ENCODE measurements around the gene PIP5K1C.
A peak's percentile ranks its signal among the peaks of the same experiment; 100 is the strongest.

Gene PIP5K1C

GRCh38 chr19:3606690-3607289 is 93.5 kb downstream of the PIP5K1C start, which contains the start of gene TBXA2R:
Gene TBXA2R (minus strand): TSS chr19:3606875. CDS start chr19:3600634, 6,241 bp downstream.
- peaks cover 32% of the 10 kb centered on the region for H3K79me1 ChIP-seq (replicated peaks; ENCODE audit: low read length, poor library complexity, severe bottlenecking)
- H3K9ac ChIP-seq (ENCODE audit: low read length): peak within 1 kb of the TSS; percentile 82
- H3K27me3 ChIP-seq (ENCODE audit: control insufficient read depth in 1 of 2, insufficient read depth in 1 of 2, low read length in 2 of 2): no peaks in the 10 kb centered on the region
- peak within 1 kb of the TSS; percentile 32 for H2AK5ac ChIP-seq (ENCODE audit: low read length, severe bottlenecking)
- whole genome bisulfite sequencing: 4% methylated on average over 41 of the region's 46 CpGs
- H3K4ac ChIP-seq (ENCODE audit: low read depth in 1 of 2, low read length in 2 of 2): peak within 1 kb of the TSS; percentile 69 to 88
- H3K9me3 ChIP-seq (ENCODE audit: control insufficient read depth, low read length): no peaks in the 10 kb centered on the region
- peak within 1 kb of the TSS; percentile 35 for H2BK5ac ChIP-seq (ENCODE audit: low read depth, low read length, poor library complexity, severe bottlenecking)
- H3K4me2 ChIP-seq (ENCODE audit: low read length, poor library complexity, severe bottlenecking): peak within 1 kb of the TSS; percentile 93
- H2BK120ac ChIP-seq (ENCODE audit: low read depth, low read length): peak within 1 kb of the TSS; percentile 77
- peak within 1 kb of the TSS; percentile 76 for H3K27ac ChIP-seq (ENCODE audit: low read length, poor library complexity, severe bottlenecking)
- H3K14ac ChIP-seq (ENCODE audit: low read length in 2 of 2): peak within 1 kb of the TSS in 1 of 2 experiments; percentile 93
- peak within 1 kb of the TSS; percentile 88 for H2BK15ac ChIP-seq (ENCODE audit: low read depth, poor library complexity, severe bottlenecking)
- H3K36me3 ChIP-seq (ENCODE audit: control insufficient read depth in 1 of 2, insufficient read depth in 2 of 2, low read depth in 1 of 2, low read length in 2 of 2): peaks cover 12 to 36% of the 10 kb centered on the region in 2 experiments
- H3K18ac ChIP-seq (ENCODE audit: low read depth in 1 of 2, low read length in 2 of 2): peak within 1 kb of the TSS; percentile 86 to 92
- DNase-seq: peak; percentile 75
- peak within 1 kb of the TSS; percentile 66 for H2AFZ ChIP-seq (ENCODE audit: low read depth, low read length)
- peak within 1 kb of the TSS in 1 of 2 experiments; percentile 86 for H3K23ac ChIP-seq (ENCODE audit: low read length in 2 of 2)
- H4K8ac ChIP-seq (ENCODE audit: low read length): peak within 1 kb of the TSS; percentile 96
- peaks cover 53% of the 10 kb centered on the region for H3K4me1 ChIP-seq (ENCODE audit: control insufficient read depth, insufficient read depth, low read depth, low read length)
- peak within 1 kb of the TSS; percentile 94 for H4K91ac ChIP-seq (ENCODE audit: low read length)
- peak within 1 kb of the TSS; percentile 41 to 42 for H2BK12ac ChIP-seq (ENCODE audit: low read length in 2 of 2)
- peak within 1 kb of the TSS; percentile 83 to 86 for H3K4me3 ChIP-seq (ENCODE audit: insufficient read depth in 1 of 2, low read depth in 1 of 2, low read length in 2 of 2)

GRCh38 chr19:3606174-3606689 is 94.0 kb downstream of the PIP5K1C start:
- H2AK5ac ChIP-seq (ENCODE audit: low read length, severe bottlenecking): no peak overlapping the region
- H3K4me1 ChIP-seq (ENCODE audit: control insufficient read depth, insufficient read depth, low read depth, low read length): peaks cover 53% of the 10 kb centered on the region
- H2BK15ac ChIP-seq (ENCODE audit: low read depth, poor library complexity, severe bottlenecking): peak overlapping the region; percentile 76
- no peak overlapping the region for H2BK5ac ChIP-seq (ENCODE audit: low read depth, low read length, poor library complexity, severe bottlenecking)
- H2BK12ac ChIP-seq (ENCODE audit: low read length in 2 of 2): peak overlapping the region in 1 of 2 experiments; percentile 40
- H3K9ac ChIP-seq (ENCODE audit: low read length): peak overlapping the region; percentile 82
- 35% methylated on average over 23 of the region's 35 CpGs for WGBS
- peak overlapping the region in 1 of 2 experiments; percentile 93 for H3K14ac ChIP-seq (ENCODE audit: low read length in 2 of 2)
- H3K9me3 ChIP-seq (ENCODE audit: control insufficient read depth, low read length): no peaks in the 10 kb centered on the region
- H4K8ac ChIP-seq (ENCODE audit: low read length): peak overlapping the region; percentile 96
- H3K36me3 ChIP-seq (ENCODE audit: control insufficient read depth in 1 of 2, insufficient read depth in 2 of 2, low read depth in 1 of 2, low read length in 2 of 2): peaks cover 6 to 31% of the 10 kb centered on the region in 2 experiments
- DNase-seq: no peak
- peak overlapping the region in 1 of 2 experiments; percentile 92 for H3K18ac ChIP-seq (ENCODE audit: low read depth in 1 of 2, low read length in 2 of 2)
- peak overlapping the region; percentile 93 for H3K4me2 ChIP-seq (ENCODE audit: low read length, poor library complexity, severe bottlenecking)
- H3K79me1 ChIP-seq (replicated peaks; ENCODE audit: low read length, poor library complexity, severe bottlenecking): peaks cover 31% of the 10 kb centered on the region
- peak overlapping the region in 1 of 2 experiments; percentile 86 for H3K23ac ChIP-seq (ENCODE audit: low read length in 2 of 2)
- peak overlapping the region; percentile 83 to 86 for H3K4me3 ChIP-seq (ENCODE audit: insufficient read depth in 1 of 2, low read depth in 1 of 2, low read length in 2 of 2)
- H3K27ac ChIP-seq (ENCODE audit: low read length, poor library complexity, severe bottlenecking): no peak overlapping the region
- peak overlapping the region; percentile 66 for H2AFZ ChIP-seq (ENCODE audit: low read depth, low read length)
- H3K4ac ChIP-seq (ENCODE audit: low read depth in 1 of 2, low read length in 2 of 2): peak overlapping the region; percentile 4 to 21
- no peaks in the 10 kb centered on the region for H3K27me3 ChIP-seq (ENCODE audit: control insufficient read depth in 1 of 2, insufficient read depth in 1 of 2, low read length in 2 of 2)
- H2BK120ac ChIP-seq (ENCODE audit: low read depth, low read length): peak overlapping the region; percentile 77
- no peak overlapping the region for H4K91ac ChIP-seq (ENCODE audit: low read length)

GRCh38 chr19:3605770-3606169 is 94.5 kb downstream of the PIP5K1C start:
- peak overlapping the region in 1 of 2 experiments; percentile 40 for H2BK12ac ChIP-seq (ENCODE audit: low read length in 2 of 2)
- peak overlapping the region in 1 of 2 experiments; percentile 92 for H3K18ac ChIP-seq (ENCODE audit: low read depth in 1 of 2, low read length in 2 of 2)
- peaks cover 29% of the 10 kb centered on the region for H3K79me1 ChIP-seq (replicated peaks; ENCODE audit: low read length, poor library complexity, severe bottlenecking)
- H3K9ac ChIP-seq (ENCODE audit: low read length): peak overlapping the region; percentile 82
- no peak overlapping the region for H4K91ac ChIP-seq (ENCODE audit: low read length)
- WGBS: 52% methylated on average over 5 of the region's 5 CpGs
- H2BK120ac ChIP-seq (ENCODE audit: low read depth, low read length): no peak overlapping the region
- peak overlapping the region in 1 of 2 experiments; percentile 93 for H3K14ac ChIP-seq (ENCODE audit: low read length in 2 of 2)
- peak overlapping the region; percentile 83 to 86 for H3K4me3 ChIP-seq (ENCODE audit: insufficient read depth in 1 of 2, low read depth in 1 of 2, low read length in 2 of 2)
- H3K23ac ChIP-seq (ENCODE audit: low read length in 2 of 2): peak overlapping the region in 1 of 2 experiments; percentile 70
- DNase-seq: no peak
- peak overlapping the region; percentile 93 for H3K4me2 ChIP-seq (ENCODE audit: low read length, poor library complexity, severe bottlenecking)
- H3K9me3 ChIP-seq (ENCODE audit: control insufficient read depth, low read length): no peaks in the 10 kb centered on the region
- H2AK5ac ChIP-seq (ENCODE audit: low read length, severe bottlenecking): no peak overlapping the region
- no peaks in the 10 kb centered on the region for H3K27me3 ChIP-seq (ENCODE audit: control insufficient read depth in 1 of 2, insufficient read depth in 1 of 2, low read length in 2 of 2)
- no peak overlapping the region for H4K8ac ChIP-seq (ENCODE audit: low read length)
- peaks cover 2 to 26% of the 10 kb centered on the region in 2 experiments for H3K36me3 ChIP-seq (ENCODE audit: control insufficient read depth in 1 of 2, insufficient read depth in 2 of 2, low read depth in 1 of 2, low read length in 2 of 2)
- H2AFZ ChIP-seq (ENCODE audit: low read depth, low read length): peak overlapping the region; percentile 31
- H3K4me1 ChIP-seq (ENCODE audit: control insufficient read depth, insufficient read depth, low read depth, low read length): peaks cover 53% of the 10 kb centered on the region
- no peak overlapping the region for H3K27ac ChIP-seq (ENCODE audit: low read length, poor library complexity, severe bottlenecking)
- no peak overlapping the region for H2BK15ac ChIP-seq (ENCODE audit: low read depth, poor library complexity, severe bottlenecking)
- no peak overlapping the region for H2BK5ac ChIP-seq (ENCODE audit: low read depth, low read length, poor library complexity, severe bottlenecking)
- no peak overlapping the region for H3K4ac ChIP-seq (ENCODE audit: low read depth in 1 of 2, low read length in 2 of 2)

- peaks cover 30% of the 10 kb centered on the region for H3K79me1 ChIP-seq (replicated peaks; ENCODE audit: low read length, poor library complexity, severe bottlenecking)
- no peak overlapping the region for H2AFZ ChIP-seq (ENCODE audit: low read depth, low read length)
- peak overlapping the region; percentile 13 for H3K4me2 ChIP-seq (ENCODE audit: low read length, poor library complexity, severe bottlenecking)
- peaks cover 53% of the 10 kb centered on the region for H3K4me1 ChIP-seq (ENCODE audit: control insufficient read depth, insufficient read depth, low read depth, low read length)
- peak overlapping the region; percentile 82 for H3K9ac ChIP-seq (ENCODE audit: low read length)
- no peak overlapping the region for H2BK12ac ChIP-seq (ENCODE audit: low read length in 2 of 2)
- H2BK5ac ChIP-seq (ENCODE audit: low read depth, low read length, poor library complexity, severe bottlenecking): no peak overlapping the region
- H3K27me3 ChIP-seq (ENCODE audit: control insufficient read depth in 1 of 2, insufficient read depth in 1 of 2, low read length in 2 of 2): no peaks in the 10 kb centered on the region
- H2AK5ac ChIP-seq (ENCODE audit: low read length, severe bottlenecking): no peak overlapping the region
- H3K27ac ChIP-seq (ENCODE audit: low read length, poor library complexity, severe bottlenecking): no peak overlapping the region
- H3K36me3 ChIP-seq (ENCODE audit: control insufficient read depth in 1 of 2, insufficient read depth in 2 of 2, low read depth in 1 of 2, low read length in 2 of 2): peaks cover 0 to 25% of the 10 kb centered on the region in 2 experiments
- no peak overlapping the region for H2BK15ac ChIP-seq (ENCODE audit: low read depth, poor library complexity, severe bottlenecking)
- peak overlapping the region in 1 of 2 experiments; percentile 41 for H3K4ac ChIP-seq (ENCODE audit: low read depth in 1 of 2, low read length in 2 of 2)
- no peaks in the 10 kb centered on the region for H3K9me3 ChIP-seq (ENCODE audit: control insufficient read depth, low read length)
- 84% methylated on average over 3 of the region's 3 CpGs for WGBS
- H3K4me3 ChIP-seq (ENCODE audit: insufficient read depth in 1 of 2, low read depth in 1 of 2, low read length in 2 of 2): peak overlapping the region in 1 of 2 experiments; percentile 86
- H3K23ac ChIP-seq (ENCODE audit: low read length in 2 of 2): peak overlapping the region in 1 of 2 experiments; percentile 57
- H2BK120ac ChIP-seq (ENCODE audit: low read depth, low read length): no peak overlapping the region
- peak overlapping the region; percentile 79 for H4K91ac ChIP-seq (ENCODE audit: low read length)
- peak overlapping the region in 1 of 2 experiments; percentile 93 for H3K14ac ChIP-seq (ENCODE audit: low read length in 2 of 2)
- H4K8ac ChIP-seq (ENCODE audit: low read length): peak overlapping the region; percentile 60
- DNase-seq: no peak
- H3K18ac ChIP-seq (ENCODE audit: low read depth in 1 of 2, low read length in 2 of 2): peak overlapping the region in 1 of 2 experiments; percentile 18
These were observed 94.9 kb downstream of the PIP5K1C start for GRCh38 chr19:3605361-3605760.

Measured in mesenchymal stem cell (in vitro differentiated cells and primary cell).